GM12874 (cell line): ENCODE results near the gene TMEM236.
A peak's percentile ranks its signal among the peaks of the same experiment; 100 is the strongest.

Source experiments
- TF ChIP-seq, protein P1 (sequence below): IDR thresholded peaks from 2 replicates; pipeline ENCODE4 v1.5.1; 2011; ENCODE audit warnings: low read depth, mild to moderate bottlenecking, control low read depth, low read length, moderate library complexity; ENCODE audit not compliant: insufficient read depth

Gene TMEM236

GRCh38 chr10:17835688-17836087 lies 83.7 kb downstream of the TMEM236 start:
- TF ChIP-seq, protein P1, sequence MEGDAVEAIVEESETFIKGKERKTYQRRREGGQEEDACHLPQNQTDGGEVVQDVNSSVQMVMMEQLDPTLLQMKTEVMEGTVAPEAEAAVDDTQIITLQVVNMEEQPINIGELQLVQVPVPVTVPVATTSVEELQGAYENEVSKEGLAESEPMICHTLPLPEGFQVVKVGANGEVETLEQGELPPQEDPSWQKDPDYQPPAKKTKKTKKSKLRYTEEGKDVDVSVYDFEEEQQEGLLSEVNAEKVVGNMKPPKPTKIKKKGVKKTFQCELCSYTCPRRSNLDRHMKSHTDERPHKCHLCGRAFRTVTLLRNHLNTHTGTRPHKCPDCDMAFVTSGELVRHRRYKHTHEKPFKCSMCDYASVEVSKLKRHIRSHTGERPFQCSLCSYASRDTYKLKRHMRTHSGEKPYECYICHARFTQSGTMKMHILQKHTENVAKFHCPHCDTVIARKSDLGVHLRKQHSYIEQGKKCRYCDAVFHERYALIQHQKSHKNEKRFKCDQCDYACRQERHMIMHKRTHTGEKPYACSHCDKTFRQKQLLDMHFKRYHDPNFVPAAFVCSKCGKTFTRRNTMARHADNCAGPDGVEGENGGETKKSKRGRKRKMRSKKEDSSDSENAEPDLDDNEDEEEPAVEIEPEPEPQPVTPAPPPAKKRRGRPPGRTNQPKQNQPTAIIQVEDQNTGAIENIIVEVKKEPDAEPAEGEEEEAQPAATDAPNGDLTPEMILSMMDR: no peak

DNA sequence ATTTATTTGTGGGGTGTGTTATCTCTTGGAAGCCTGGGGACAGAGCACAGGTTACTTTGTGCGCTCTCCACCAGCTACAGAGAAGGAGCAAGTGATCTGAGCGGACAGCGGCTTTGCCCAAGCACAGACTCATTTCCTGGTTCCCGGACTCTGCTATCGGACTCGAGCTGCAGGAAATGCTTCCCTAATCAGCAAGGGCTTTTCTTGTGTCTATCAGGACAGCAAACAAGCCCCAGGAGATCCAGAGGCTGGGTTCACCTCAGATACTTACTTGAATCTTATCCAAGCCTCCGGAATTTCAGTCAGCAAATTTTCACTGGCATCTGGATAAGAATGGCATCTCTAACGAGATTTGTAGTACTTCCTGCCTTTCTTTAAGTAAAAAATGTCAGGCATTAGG lies 84.9 kb downstream of the TMEM236 start:
- TF ChIP-seq, protein P1: no peak

GRCh38 chr10:17838080-17838648 lies 86.2 kb downstream of the TMEM236 start:
- TF ChIP-seq, protein P1: no peak

GRCh38 chr10:17841050-17841449 lies 89.0 kb downstream of the TMEM236 start:
- TF ChIP-seq, protein P1: no peak

DNA sequence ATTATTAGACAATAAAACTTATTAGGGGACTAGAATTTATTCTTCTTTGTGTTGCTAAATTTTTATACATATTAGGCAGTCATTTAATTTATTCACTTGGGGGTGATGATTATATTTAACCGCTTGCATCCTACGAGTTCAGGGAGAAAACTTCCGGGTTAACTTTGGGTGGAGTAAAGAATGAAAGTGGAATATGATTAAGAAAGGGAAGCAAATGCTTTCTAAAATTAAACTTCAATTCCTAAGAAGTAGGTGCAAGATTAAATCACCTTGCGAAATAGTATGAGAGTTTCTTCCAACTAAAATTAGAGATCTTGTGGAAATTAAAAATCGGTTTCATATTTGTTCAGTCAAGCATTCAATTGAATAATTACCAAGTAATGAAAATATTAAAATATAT lies 90.6 kb downstream of the TMEM236 start:
- TF ChIP-seq, protein P1: no peak

DNA sequence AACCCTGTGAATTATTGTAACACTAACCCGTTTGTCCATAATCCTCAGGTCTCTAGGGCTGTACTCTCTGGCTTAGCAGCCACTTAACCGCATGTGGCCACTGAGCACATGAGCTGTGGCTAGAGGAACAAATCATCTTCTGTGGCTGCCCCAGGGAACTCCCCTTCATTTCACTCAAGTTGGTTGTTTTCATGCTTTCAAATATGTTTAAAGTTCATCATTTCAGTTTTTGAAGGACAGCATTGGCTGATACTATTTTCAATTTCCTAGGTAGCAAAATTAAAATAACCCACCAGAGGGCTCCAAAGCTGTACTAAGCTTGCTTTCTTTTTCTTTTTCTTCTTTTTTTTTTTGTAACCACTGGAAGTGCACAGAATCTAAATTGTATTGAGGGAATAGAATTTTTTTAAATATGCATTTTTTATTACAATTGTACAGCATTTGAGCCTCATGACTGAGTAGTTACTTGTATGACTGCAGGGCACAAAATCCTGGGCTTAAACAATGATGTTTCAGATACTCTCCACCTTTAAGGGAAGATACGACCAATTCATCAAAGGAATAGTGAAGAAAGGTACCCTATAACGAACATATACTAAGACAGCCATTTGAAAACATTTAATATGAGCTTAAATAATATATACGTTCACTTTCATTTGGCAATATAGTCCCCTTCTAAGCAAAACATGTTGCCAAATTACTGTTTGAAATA lies 95.7 kb downstream of the TMEM236 start:
- TF ChIP-seq, protein P1: 0 out of 2 replicates have a peak, but pooled peaks have one; percentile 1

GRCh38 chr10:17848646-17849045 lies 96.6 kb downstream of the TMEM236 start:
- TF ChIP-seq, protein P1: no peak
